Smooth muscle cell (in vitro differentiated cells): ENCODE data around the gene APEH. TPM values are rescaled to one million over a fixed set of nuclear protein-coding genes. Genes with fewer than 3 reads are reported as not detected.

Experiments used
- DNase-seq: peaks from one replicate; lab custom pipeline; 2025; ENCODE audit not compliant: unreplicated experiment; lab: John Stamatoyannopoulos, UW
- H2AFZ ChIP-seq: fragments of 200-600 bp; sonication (generic); 2 replicates; pipeline ENCODE4 v1.6.0; 2016; ENCODE audit warnings: antibody characterized with exemption, low read depth, mild to moderate bottlenecking
- H3F3A ChIP-seq: fragments of 200-600 bp; sonication (generic); 2 replicates; pipeline ENCODE4 v1.6.0; 2017; ENCODE audit warnings: antibody characterized with exemption, low read depth
- H3K27ac ChIP-seq: fragments of 200-600 bp; sonication (generic); 2 replicates; pipeline ENCODE4 v1.5.1; 2016; ENCODE audit warnings: low read depth, mild to moderate bottlenecking
- H3K27me3 ChIP-seq: fragments of 200-600 bp; sonication (generic); 2 replicates; pipeline ENCODE4 v1.6.1; 2016; ENCODE audit warnings: low read depth, mild to moderate bottlenecking
- H3K36me3 ChIP-seq: fragments of 200-600 bp; sonication (generic); 2 replicates; pipeline ENCODE4 v1.5.1; 2016; ENCODE audit warnings: low read depth
- H3K4me1 ChIP-seq: fragments of 200-600 bp; sonication (generic); 2 replicates; pipeline ENCODE4 v1.5.1; 2016; ENCODE audit warnings: low read depth
- H3K4me2 ChIP-seq: fragments of 200-600 bp; sonication (generic); 2 replicates; pipeline ENCODE4 v1.6.0; 2016; ENCODE audit warnings: mild to moderate bottlenecking
- H3K4me3 ChIP-seq: fragments of 200-600 bp; sonication (generic); 2 replicates; pipeline ENCODE4 v1.5.1; 2016; ENCODE audit warnings: mild to moderate bottlenecking
- H3K79me2 ChIP-seq: fragments of 200-600 bp; sonication (generic); 2 replicates; pipeline ENCODE4 v1.6.0; 2016; ENCODE audit warnings: low read depth, mild to moderate bottlenecking
- H3K9ac ChIP-seq: fragments of 200-600 bp; sonication (generic); 2 replicates; pipeline ENCODE4 v1.6.0; 2016; ENCODE audit warnings: low read depth
- H3K9me3 ChIP-seq: fragments of 200-600 bp; sonication (generic); replicated peaks from 2 replicates; pipeline ENCODE4 v1.5.1; 2016; ENCODE audit warnings: low read depth
- H4K20me1 ChIP-seq: fragments of 200-600 bp; sonication (generic); 2 replicates; pipeline ENCODE4 v1.6.0; 2016; ENCODE audit warnings: low read depth
- CTCF ChIP-seq: fragments of 200-600 bp; sonication (generic); IDR thresholded peaks from 2 replicates; pipeline ENCODE4 v1.5.1; 2017; ENCODE audit warnings: borderline replicate concordance, mild to moderate bottlenecking, antibody characterized with exemption; ENCODE audit not compliant: insufficient read depth, poor library complexity, severe bottlenecking
- WGBS: methylation state at CpG from one replicate; pipeline ENCODE4 v1.1.7; 2016; ENCODE audit warnings: low lambda C conversion rate; 5-methylcytosine and 5-hydroxymethylcytosine counted together
- polyA plus RNA-seq: library from polyadenylated mRNA; unstranded; fragments of >200 nt; fragmentation: Nextera tagmentation; extraction: Ambion mirVana; gene quantifications from 2 replicates; pipeline ENCODE4 v1.2.1, GENCODE V29; 2016
- total RNA-seq: library from RNA; depleted of rRNA; stranded (reverse); fragments of >200 nt; gene quantifications from 2 replicates; pipeline ENCODE4 v1.2.3, GENCODE V29; 2014

Gene APEH
- total and polyA plus RNA-seq, 2 experiments from 2014 or later = 69.4 to 91.7 TPM

GRCh38 chr3:49626796-49627195, 47.4 kb upstream of the APEH start:
- Histone ChIP-seq H3K36me3 (no peaks in the 10 kb centered on the region), H3K27me3 (peaks cover 4% of the 10 kb centered on the region), H3K4me1 (no peaks in the 10 kb centered on the region), H3K27ac (no peak overlapping the region), H3K9ac (no peak overlapping the region), H3K4me3 (no peak overlapping the region), H4K20me1 (no peaks in the 10 kb centered on the region), H3F3A (no peaks in the 10 kb centered on the region), H3K4me2 (no peak overlapping the region), H3K79me2 (no peaks in the 10 kb centered on the region), H3K9me3 (no peaks in the 10 kb centered on the region), H2AFZ (no peak overlapping the region)
- DNase-seq = no peak
- WGBS = 88% methylated on average over 1 of the region's 1 CpG
- no peak for TF ChIP-seq CTCF

GRCh38 chr3:49627634-49628033, 46.5 kb upstream of the APEH start:
- Histone ChIP-seq H3K27ac (no peak overlapping the region), H2AFZ (no peak overlapping the region), H3K9ac (no peak overlapping the region), H3K4me2 (no peak overlapping the region), H4K20me1 (no peaks in the 10 kb centered on the region), H3K9me3 (no peaks in the 10 kb centered on the region), H3K79me2 (no peaks in the 10 kb centered on the region), H3F3A (no peaks in the 10 kb centered on the region), H3K4me3 (no peak overlapping the region), H3K4me1 (no peaks in the 10 kb centered on the region), H3K36me3 (no peaks in the 10 kb centered on the region), H3K27me3 (no peaks in the 10 kb centered on the region)
- no peak for DNase-seq
- no peak for TF ChIP-seq CTCF
- WGBS = 91% methylated on average over 5 of the region's 5 CpGs

- no peak for TF ChIP-seq CTCF
- H3K36me3 ChIP-seq = no peaks in the 10 kb centered on the region
- WGBS = 92% methylated on average over 2 of the region's 2 CpGs
These were observed 45.9 kb upstream of the APEH start for GRCh38 chr3:49628249-49628648.

GRCh38 chr3:49629451-49629850, 44.7 kb upstream of the APEH start:
- Histone ChIP-seq H3K36me3 (no peaks in the 10 kb centered on the region), H3K9ac (no peak overlapping the region), H4K20me1 (no peaks in the 10 kb centered on the region), H3F3A (no peaks in the 10 kb centered on the region), H3K4me3 (no peak overlapping the region), H3K79me2 (no peaks in the 10 kb centered on the region), H3K9me3 (no peaks in the 10 kb centered on the region), H3K4me2 (no peak overlapping the region), H3K27me3 (no peaks in the 10 kb centered on the region), H3K27ac (no peak overlapping the region), H3K4me1 (no peaks in the 10 kb centered on the region), H2AFZ (no peak overlapping the region)
- DNase-seq = no peak
- 78% methylated on average over 4 of the region's 4 CpGs for WGBS
- no peak for TF ChIP-seq CTCF

More at GRCh38 chr3:49628249-49628648, 45.9 kb upstream of the APEH start:
- H3K4me3 ChIP-seq = no peak overlapping the region
- H3K4me2 ChIP-seq = no peak overlapping the region
- no peak for DNase-seq
- H2AFZ ChIP-seq = no peak overlapping the region
- H3K27me3 ChIP-seq = no peaks in the 10 kb centered on the region
- H3K4me1 ChIP-seq = no peaks in the 10 kb centered on the region
- no peaks in the 10 kb centered on the region for H4K20me1 ChIP-seq
- no peaks in the 10 kb centered on the region for H3K9me3 ChIP-seq
- no peak overlapping the region for H3K9ac ChIP-seq
- no peak overlapping the region for H3K27ac ChIP-seq
- H3F3A ChIP-seq = no peaks in the 10 kb centered on the region
- H3K79me2 ChIP-seq = no peaks in the 10 kb centered on the region
